A549 (cell line): ENCODE measurements around the gene NEURL3. TPM values are rescaled to one million over a fixed set of nuclear protein-coding genes. Genes with fewer than 3 reads are reported as not detected.

Experiments used
- ATAC-seq, 2 experiments: fragments of 200-7000 bp in 1 of 2; fragments of >200 bp in 1 of 2; cut with Nextera tagmentation in 1 of 2; cut with Tn5 transposase in 1 of 2; 3 replicates each; pipeline versions ENCODE4 v1.8.0 to v1.9.1; 2018 to 2020; ENCODE audit warnings: mild to moderate bottlenecking in 1 of 2, moderate library complexity in 1 of 2
- CTCF ChIA-PET: fragments of 300-600 bp; sonication (Branson Sonifier 250); formaldehyde crosslinking; extraction: SDS; loops from one replicate; lab custom pipeline; 2021; ENCODE audit warnings: antibody characterized with exemption, inconsistent platforms; lab: Yijun Ruan, JAX
- POLR2A ChIA-PET: fragments of 350-600 bp; formaldehyde crosslinking; extraction: SDS; loops from one replicate; lab custom pipeline; 2021; ENCODE audit warnings: antibody characterized with exemption, inconsistent platforms; lab: Yijun Ruan, JAX
- DNase-seq, 2 experiments: peaks; one replicate each; pipeline versions ENCODE4 v3.0.0 to v3.0.0-alpha.2; 2011 to 2016; ENCODE audit warnings: low read depth in 1 of 2, low spot score in 1 of 2
- FAIRE-seq: peaks from 2 replicates; lab custom pipeline; 2011; peaks lifted over from hg19 to GRCh38; lab: Jason Lieb, UNC
- H3K27ac ChIP-seq, 2 experiments: fragments of >200 bp; sonication (Bioruptor Twin); formaldehyde crosslinking; 3 replicates each; pipeline ENCODE4 v1.5.1; 2016 to 2017
- H3K4me1 ChIP-seq: fragments of >200 bp; sonication (Bioruptor Twin); formaldehyde crosslinking; 3 replicates; pipeline ENCODE4 v1.6.1; 2016
- H3K4me2 ChIP-seq: fragments of >200 bp; sonication (Bioruptor Twin); formaldehyde crosslinking; 3 replicates; pipeline ENCODE4 v1.6.1; 2016
- H3K4me3 ChIP-seq: fragments of >200 bp; sonication (Bioruptor Twin); formaldehyde crosslinking; 3 replicates; pipeline ENCODE4 v1.5.1; 2016
- H3K9me3 ChIP-seq: fragments of >200 bp; sonication (Bioruptor Twin); formaldehyde crosslinking; 3 replicates; pipeline ENCODE4 v1.6.1; 2016
- BHLHE40 ChIP-seq: IDR thresholded peaks from 2 replicates; pipeline ENCODE4 v1.6.1; 2012; ENCODE audit warnings: low read depth, low read length, inconsistent platforms
- CHD2 ChIP-seq: fragments of 150-350 bp; IDR thresholded peaks from 2 replicates; pipeline ENCODE4 v1.6.1; 2014; ENCODE audit warnings: low read length; ENCODE audit not compliant: partially characterized antibody
- ESRRA ChIP-seq: fragments of 150-350 bp; IDR thresholded peaks from 2 replicates; pipeline ENCODE4 v1.6.1; 2014; ENCODE audit warnings: mild to moderate bottlenecking, low read length, borderline replicate concordance
- FOSL2 ChIP-seq, 2 experiments: fragments of 450-650 bp in 1 of 2; fragments of >200 bp in 1 of 2; sonication (Bioruptor Twin) in 1 of 2; formaldehyde crosslinking; IDR thresholded peaks; 2 replicates each; pipeline versions ENCODE4 v1.5.0 to v1.6.1; 2016 to 2020; ENCODE audit warnings: mild to moderate bottlenecking in 1 of 2, moderate library complexity in 1 of 2
- HEYL ChIP-seq: fragments of 250-450 bp; sonication (Bioruptor Pico); IDR thresholded peaks from 2 replicates; pipeline ENCODE4 v1.8.0; 2021; ENCODE audit warnings: mild to moderate bottlenecking, moderate library complexity
- HOXB5 ChIP-seq: fragments of 250-450 bp; sonication (Bioruptor Pico); IDR thresholded peaks from 2 replicates; pipeline ENCODE4 v1.5.0; 2020; ENCODE audit warnings: mild to moderate bottlenecking, moderate library complexity
- JUN ChIP-seq, 2 experiments: fragments of >200 bp; sonication (Bioruptor Twin); formaldehyde crosslinking; IDR thresholded peaks; 2 replicates in 1 of 2; 3 replicates in 1 of 2; pipeline ENCODE4 v1.6.1; 2016 to 2017
- JUNB ChIP-seq: fragments of >200 bp; sonication (Bioruptor Twin); formaldehyde crosslinking; IDR thresholded peaks from 2 replicates; pipeline ENCODE4 v1.6.1; 2016
- KDM1A ChIP-seq: fragments of 200-600 bp; sonication (generic); IDR thresholded peaks from 2 replicates; pipeline ENCODE4 v1.6.1; 2016; ENCODE audit warnings: low read depth, mild to moderate bottlenecking
- MYC ChIP-seq: IDR thresholded peaks from 2 replicates; pipeline ENCODE4 v1.6.1; 2012; ENCODE audit warnings: mild to moderate bottlenecking, inconsistent platforms, low read length, improper control_type of control experiment, borderline replicate concordance
- NR3C1 ChIP-seq: fragments of >200 bp; sonication (Bioruptor Twin); formaldehyde crosslinking; IDR thresholded peaks from 3 replicates; pipeline ENCODE4 v1.6.1; 2017
- PHF8 ChIP-seq: fragments of 200-600 bp; sonication (generic); IDR thresholded peaks from 2 replicates; pipeline ENCODE4 v1.6.1; 2016; ENCODE audit warnings: low read depth, mild to moderate bottlenecking, antibody characterized with exemption, moderate library complexity, borderline replicate concordance
- POLR2AphosphoS2 ChIP-seq: conservative IDR thresholded peaks from 2 replicates; pipeline ENCODE4 v1.6.1; 2012; ENCODE audit warnings: low read length, improper control_type of control experiment, inconsistent platforms
- RFX5 ChIP-seq: fragments of 450-650 bp; IDR thresholded peaks from 2 replicates; pipeline ENCODE4 v1.7.1; 2014; ENCODE audit warnings: antibody characterized with exemption, mild to moderate bottlenecking, moderate library complexity
- SMC3 ChIP-seq: fragments of >200 bp; sonication (Bioruptor Twin); formaldehyde crosslinking; IDR thresholded peaks from 3 replicates; pipeline ENCODE4 v1.6.1; 2018; ENCODE audit warnings: inconsistent platforms
- ZFP36 ChIP-seq: fragments of 450-650 bp; IDR thresholded peaks from 2 replicates; pipeline ENCODE4 v1.6.1; 2014; ENCODE audit warnings: borderline replicate concordance; ENCODE audit not compliant: partially characterized antibody
- ZNF302 ChIP-seq: fragments of 250-450 bp; sonication (Bioruptor Pico); IDR thresholded peaks from 2 replicates; pipeline ENCODE4 v1.9.0; 2021; ENCODE audit warnings: inconsistent platforms, mild to moderate bottlenecking, moderate library complexity
- ZSCAN20 ChIP-seq: fragments of 250-450 bp; sonication (Bioruptor Pico); IDR thresholded peaks from 2 replicates; pipeline ENCODE4 v1.8.0; 2022; ENCODE audit warnings: mild to moderate bottlenecking, moderate library complexity
- WGBS: methylation state at CpG from one replicate; pipeline ENCODE4 v1.1.6; 2017; ENCODE audit errors: missing lambda C conversion rate; 5-methylcytosine and 5-hydroxymethylcytosine counted together
- polyA plus RNA-seq, 4 experiments: library from polyadenylated mRNA; depleted of rRNA in 3 of 4; stranded (reverse); fragments of >200 nt; fragmentation: RNase III in 1 of 4; extraction: RNeasy Plus Mini Kit Qiagen cat#74134 plus additional on column Dnase treatment in 1 of 4; gene quantifications; 2 replicates in 3 of 4; 3 replicates in 1 of 4; pipeline ENCODE4 v1.2.3, GENCODE V29; 2011 to 2017
- TF ChIP-seq, protein P1 (sequence below): fragments of >200 bp; sonication (Bioruptor Twin); formaldehyde crosslinking; IDR thresholded peaks from 3 replicates; pipeline ENCODE4 v1.5.1; 2016
- TF ChIP-seq, protein P2 (sequence below): fragments of 250-450 bp; sonication (Bioruptor Pico); IDR thresholded peaks from 2 replicates; pipeline ENCODE4 v1.5.0; 2020; ENCODE audit warnings: low read depth, mild to moderate bottlenecking, moderate library complexity
- TF ChIP-seq, protein P3 (sequence below): fragments of >200 bp; sonication (Bioruptor Twin); formaldehyde crosslinking; IDR thresholded peaks from 3 replicates; pipeline ENCODE4 v1.6.1; 2016
- TF ChIP-seq, protein P4 (sequence below): fragments of 450-650 bp; IDR thresholded peaks from 2 replicates; pipeline ENCODE4 v1.6.1; 2014; ENCODE audit warnings: antibody characterized with exemption
- TF ChIP-seq, protein P5 (sequence below): fragments of 150-350 bp; IDR thresholded peaks from 2 replicates; pipeline ENCODE4 v1.6.1; 2014; ENCODE audit warnings: low read depth, mild to moderate bottlenecking, low read length

Gene NEURL3
- polyA plus RNA-seq, 2 of the 4 experiments (the other 2 are of a cell fraction): 0.28 to 0.44 TPM

DNA sequence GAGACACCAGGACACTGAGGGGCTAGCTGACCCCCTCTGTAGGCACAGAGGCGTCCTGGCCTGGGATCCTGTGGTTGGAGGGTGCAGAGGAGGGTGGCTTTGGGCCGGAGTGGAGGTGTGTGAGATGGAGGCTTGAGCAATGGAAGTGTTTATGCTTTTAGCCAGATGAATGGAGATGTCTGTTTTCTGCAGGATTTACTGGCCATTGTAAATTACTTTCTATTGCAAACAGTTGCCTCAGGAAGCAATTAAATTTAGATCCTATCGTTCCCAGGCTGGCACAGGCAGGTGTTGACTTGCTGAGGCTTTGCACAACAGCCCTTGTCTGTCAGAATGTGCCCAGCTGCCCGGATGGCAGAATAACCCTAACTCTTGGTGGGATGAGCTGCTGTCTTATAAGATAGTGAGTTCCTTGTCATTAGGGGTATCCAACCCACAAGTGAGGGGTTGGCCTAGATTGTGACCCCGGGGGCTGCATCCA, 29.6 kb upstream of the NEURL3 start:
- Histone ChIP-seq H3K9me3 (no peaks in the 10 kb centered on the region), H3K4me3 (no peak overlapping the region), H3K4me2 (no peak overlapping the region)
- ATAC-seq (no peak), DNase-seq (no peak)
- WGBS: 39% methylated on average over 5 of the region's 5 CpGs
- POLR2A ChIA-PET: no interaction called here
- TF ChIP-seq, protein P1, sequence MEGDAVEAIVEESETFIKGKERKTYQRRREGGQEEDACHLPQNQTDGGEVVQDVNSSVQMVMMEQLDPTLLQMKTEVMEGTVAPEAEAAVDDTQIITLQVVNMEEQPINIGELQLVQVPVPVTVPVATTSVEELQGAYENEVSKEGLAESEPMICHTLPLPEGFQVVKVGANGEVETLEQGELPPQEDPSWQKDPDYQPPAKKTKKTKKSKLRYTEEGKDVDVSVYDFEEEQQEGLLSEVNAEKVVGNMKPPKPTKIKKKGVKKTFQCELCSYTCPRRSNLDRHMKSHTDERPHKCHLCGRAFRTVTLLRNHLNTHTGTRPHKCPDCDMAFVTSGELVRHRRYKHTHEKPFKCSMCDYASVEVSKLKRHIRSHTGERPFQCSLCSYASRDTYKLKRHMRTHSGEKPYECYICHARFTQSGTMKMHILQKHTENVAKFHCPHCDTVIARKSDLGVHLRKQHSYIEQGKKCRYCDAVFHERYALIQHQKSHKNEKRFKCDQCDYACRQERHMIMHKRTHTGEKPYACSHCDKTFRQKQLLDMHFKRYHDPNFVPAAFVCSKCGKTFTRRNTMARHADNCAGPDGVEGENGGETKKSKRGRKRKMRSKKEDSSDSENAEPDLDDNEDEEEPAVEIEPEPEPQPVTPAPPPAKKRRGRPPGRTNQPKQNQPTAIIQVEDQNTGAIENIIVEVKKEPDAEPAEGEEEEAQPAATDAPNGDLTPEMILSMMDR: no peak
- TF ChIP-seq CHD2 (no peak), MYC (no peak), ZNF302 (CRISPR knock-in tag) (no peak), ZFP36 (no peak), SMC3 (no peak), BHLHE40 (no peak), ESRRA (no peak), POLR2AphosphoS2 (no peak), RFX5 (no peak), HEYL (CRISPR knock-in tag) (no peak), ZSCAN20 (no peak), NR3C1 (no peak), PHF8 (no peak), JUNB (no peak), JUN (IDR thresholded peaks at IDR 0.05) (no peak), KDM1A (no peak)
- TF ChIP-seq, protein P2, sequence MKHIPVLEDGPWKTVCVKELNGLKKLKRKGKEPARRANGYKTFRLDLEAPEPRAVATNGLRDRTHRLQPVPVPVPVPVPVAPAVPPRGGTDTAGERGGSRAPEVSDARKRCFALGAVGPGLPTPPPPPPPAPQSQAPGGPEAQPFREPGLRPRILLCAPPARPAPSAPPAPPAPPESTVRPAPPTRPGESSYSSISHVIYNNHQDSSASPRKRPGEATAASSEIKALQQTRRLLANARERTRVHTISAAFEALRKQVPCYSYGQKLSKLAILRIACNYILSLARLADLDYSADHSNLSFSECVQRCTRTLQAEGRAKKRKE (CRISPR knock-in tag): no peak
- TF ChIP-seq, protein P3, sequence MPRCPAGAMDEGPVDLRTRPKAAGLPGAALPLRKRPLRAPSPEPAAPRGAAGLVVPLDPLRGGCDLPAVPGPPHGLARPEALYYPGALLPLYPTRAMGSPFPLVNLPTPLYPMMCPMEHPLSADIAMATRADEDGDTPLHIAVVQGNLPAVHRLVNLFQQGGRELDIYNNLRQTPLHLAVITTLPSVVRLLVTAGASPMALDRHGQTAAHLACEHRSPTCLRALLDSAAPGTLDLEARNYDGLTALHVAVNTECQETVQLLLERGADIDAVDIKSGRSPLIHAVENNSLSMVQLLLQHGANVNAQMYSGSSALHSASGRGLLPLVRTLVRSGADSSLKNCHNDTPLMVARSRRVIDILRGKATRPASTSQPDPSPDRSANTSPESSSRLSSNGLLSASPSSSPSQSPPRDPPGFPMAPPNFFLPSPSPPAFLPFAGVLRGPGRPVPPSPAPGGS: no peak
- TF ChIP-seq, all 56 proteins: peak for 0
- H3K27ac ChIP-seq: no peak overlapping the region
- no peak for FAIRE-seq
- peaks cover 36% of the 10 kb centered on the region for H3K4me1 ChIP-seq
- CTCF ChIA-PET: interaction anchor here (1.1 to 6.0 kb wide), 4 partner anchors 9 to 128 kb away, joined by 4 to 34 read pairs (median 6); no protein-coding TSS in a partner anchor

DNA sequence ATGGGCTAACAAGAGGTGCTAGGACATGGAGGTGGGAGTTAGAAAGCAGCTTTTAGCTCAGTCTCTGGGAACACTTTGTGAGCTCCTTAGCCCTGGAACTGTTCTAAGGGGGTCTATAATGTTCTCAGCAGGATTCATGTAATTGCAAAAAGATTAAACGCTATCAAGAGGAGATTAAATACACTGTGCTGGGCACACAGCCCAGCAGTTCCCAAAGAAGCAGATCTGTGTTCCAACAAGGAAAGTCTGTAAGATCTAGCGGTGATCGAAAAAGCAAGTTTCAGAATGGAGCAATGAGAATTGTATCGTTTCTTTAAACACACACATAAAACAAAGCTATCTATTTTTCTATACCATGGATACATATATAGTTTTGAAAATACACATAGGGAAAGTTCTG, 29.0 kb upstream of the NEURL3 start:
- POLR2A ChIA-PET: no interaction called here
- Histone ChIP-seq H3K4me3 (no peak overlapping the region), H3K4me2 (no peak overlapping the region), H3K4me1 (peaks cover 33% of the 10 kb centered on the region), H3K9me3 (no peaks in the 10 kb centered on the region), H3K27ac (no peak overlapping the region)
- no peak for FAIRE-seq
- TF ChIP-seq HOXB5 (CRISPR knock-in tag): no peak
- no peak for TF ChIP-seq CHD2
- TF ChIP-seq, protein P4, sequence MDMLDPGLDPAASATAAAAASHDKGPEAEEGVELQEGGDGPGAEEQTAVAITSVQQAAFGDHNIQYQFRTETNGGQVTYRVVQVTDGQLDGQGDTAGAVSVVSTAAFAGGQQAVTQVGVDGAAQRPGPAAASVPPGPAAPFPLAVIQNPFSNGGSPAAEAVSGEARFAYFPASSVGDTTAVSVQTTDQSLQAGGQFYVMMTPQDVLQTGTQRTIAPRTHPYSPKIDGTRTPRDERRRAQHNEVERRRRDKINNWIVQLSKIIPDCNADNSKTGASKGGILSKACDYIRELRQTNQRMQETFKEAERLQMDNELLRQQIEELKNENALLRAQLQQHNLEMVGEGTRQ: no peak
- TF ChIP-seq, protein P5, sequence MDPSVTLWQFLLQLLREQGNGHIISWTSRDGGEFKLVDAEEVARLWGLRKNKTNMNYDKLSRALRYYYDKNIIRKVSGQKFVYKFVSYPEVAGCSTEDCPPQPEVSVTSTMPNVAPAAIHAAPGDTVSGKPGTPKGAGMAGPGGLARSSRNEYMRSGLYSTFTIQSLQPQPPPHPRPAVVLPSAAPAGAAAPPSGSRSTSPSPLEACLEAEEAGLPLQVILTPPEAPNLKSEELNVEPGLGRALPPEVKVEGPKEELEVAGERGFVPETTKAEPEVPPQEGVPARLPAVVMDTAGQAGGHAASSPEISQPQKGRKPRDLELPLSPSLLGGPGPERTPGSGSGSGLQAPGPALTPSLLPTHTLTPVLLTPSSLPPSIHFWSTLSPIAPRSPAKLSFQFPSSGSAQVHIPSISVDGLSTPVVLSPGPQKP: no peak
- TF ChIP-seq FOSL2 (IDR thresholded peaks at IDR 0.05): no peak
- no peak for TF ChIP-seq FOSL2 (CRISPR knock-in tag; IDR thresholded peaks at IDR 0.05)
- 89% methylated on average over 4 of the region's 4 CpGs for WGBS
- CTCF ChIA-PET: interaction anchor here (1.1 to 6.0 kb wide), 5 partner anchors 7 to 127 kb away, joined by 3 to 34 read pairs (median 4); no protein-coding TSS in a partner anchor
- no peak for ATAC-seq
- no peak for DNase-seq
